LHCN-M2 (cell line): ENCODE results near the gene STK32C. TPM values are rescaled to one million over a fixed set of nuclear protein-coding genes. Genes with fewer than 3 reads are reported as not detected.
"Not testable (repeated sequence)": the region's sequence is repeated elsewhere in the genome, so short reads cannot be mapped to it uniquely, and the experiment has no call there.

Source experiments
- DNase-seq: peaks from one replicate; pipeline ENCODE4 v3.0.0-alpha.2; 2012; ENCODE audit warnings: low read depth
- total RNA-seq: library from RNA; depleted of rRNA; stranded (reverse); fragments of >200 nt; gene quantifications from 2 replicates; pipeline ENCODE4 v1.2.3, GENCODE V29; 2014

Gene STK32C
- total RNA-seq, 1 experiment from 2014 or later, result 12.6 TPM

- not testable (repeated sequence) for DNase-seq
Measured at GRCh38 chr10:132267916-132268315, 39.8 kb downstream of the STK32C start.

GRCh38 chr10:132266594-132267161, 41.1 kb downstream of the STK32C start:
- no peak for DNase-seq

GRCh38 chr10:132265890-132266496, 41.8 kb downstream of the STK32C start:
- DNase-seq, result no peak

- DNase-seq, result no peak
Measured at GRCh38 chr10:132264966-132265889, 42.5 kb downstream of the STK32C start.

GRCh38 chr10:132264306-132264950, 43.3 kb downstream of the STK32C start:
- DNase-seq, result no peak

GRCh38 chr10:132263866-132264265, 43.9 kb downstream of the STK32C start:
- no peak for DNase-seq

- DNase-seq, result no peak
Measured at GRCh38 chr10:132259702-132260482, 47.9 kb downstream of the STK32C start.

GRCh38 chr10:132258423-132258822, 49.3 kb downstream of the STK32C start:
- no peak for DNase-seq

GRCh38 chr10:132257907-132258306, 49.8 kb downstream of the STK32C start:
- no peak for DNase-seq

GRCh38 chr10:132257271-132257670, 50.5 kb downstream of the STK32C start:
- peak; percentile 35 for DNase-seq

- DNase-seq, result no peak
Measured at GRCh38 chr10:132256866-132257265, 50.9 kb downstream of the STK32C start.

GRCh38 chr10:132255489-132256344, 52.0 kb downstream of the STK32C start:
- DNase-seq, result no peak

- DNase-seq, result no peak
Measured at GRCh38 chr10:132254841-132255240, 52.9 kb downstream of the STK32C start.

- DNase-seq, result no peak
Measured at GRCh38 chr10:132253092-132253687, 54.6 kb downstream of the STK32C start.

GRCh38 chr10:132252412-132252811, 55.3 kb downstream of the STK32C start:
- DNase-seq, result no peak

GRCh38 chr10:132251928-132252327, 55.8 kb downstream of the STK32C start:
- DNase-seq, result no peak

GRCh38 chr10:132250481-132251475, 57.0 kb downstream of the STK32C start:
- no peak for DNase-seq

- DNase-seq, result no peak
Measured at GRCh38 chr10:132249824-132250375, 57.9 kb downstream of the STK32C start.
